Stomach smooth muscle (tissue), 2 donors: ENCODE data around the gene MCM3AP.
"Not testable (repeated sequence)": the region's sequence is repeated elsewhere in the genome, so short reads cannot be mapped to it uniquely, and the experiment has no call there.

Experiments used
- H3K27ac ChIP-seq: one replicate; pipeline ENCODE4 v1.7.0; 2013; ENCODE audit warnings: mild to moderate bottlenecking, low read length, inconsistent platforms
- H3K27me3 ChIP-seq, 2 donors: one replicate each; pipeline ENCODE4 v1.7.0; 2013; ENCODE audit warnings: low read length in 2 of 2; ENCODE audit not compliant: insufficient read depth in 2 of 2, control insufficient read depth in 1 of 2
- H3K36me3 ChIP-seq, 2 donors: one replicate each; pipeline ENCODE4 v1.7.0; 2013; ENCODE audit warnings: low read length in 2 of 2; ENCODE audit not compliant: control insufficient read depth in 2 of 2, insufficient read depth in 2 of 2
- H3K4me1 ChIP-seq: one replicate; pipeline ENCODE4 v1.7.0; 2013; ENCODE audit warnings: low read length; ENCODE audit not compliant: control insufficient read depth, insufficient read depth
- H3K4me3 ChIP-seq, 2 donors: one replicate each; pipeline ENCODE4 v1.7.0; 2013; ENCODE audit warnings: low read length in 2 of 2
- H3K9ac ChIP-seq, 2 donors: one replicate each; pipeline ENCODE4 v1.7.0; 2013; ENCODE audit warnings: low read length in 2 of 2, mild to moderate bottlenecking in 1 of 2
- H3K9me3 ChIP-seq, 2 donors: one replicate each; pipeline ENCODE4 v1.7.0; 2013; ENCODE audit warnings: low read length in 2 of 2; ENCODE audit not compliant: control insufficient read depth in 2 of 2
- donor health status: healthy.
- donor health status: Pancreatic carcinoma.

Gene MCM3AP

GRCh38 chr21:46243325-46243724, 42.1 kb downstream of the MCM3AP start:
- H3K27me3 ChIP-seq: no peaks in the 10 kb centered on the region
- no peak overlapping the region for H3K9ac ChIP-seq
- no peak overlapping the region for H3K27ac ChIP-seq
- H3K4me1 ChIP-seq: no peaks in the 10 kb centered on the region
- H3K9me3 ChIP-seq: no peaks in the 10 kb centered on the region
- peaks cover 73 to 88% of the 10 kb centered on the region in 2 donors for H3K36me3 ChIP-seq
- no peak overlapping the region for H3K4me3 ChIP-seq

GRCh38 chr21:46241577-46241976, 43.8 kb downstream of the MCM3AP start:
- not testable (repeated sequence) for H3K4me1 ChIP-seq, H3K27me3 ChIP-seq, H3K9me3 ChIP-seq, H3K4me3 ChIP-seq, H3K9ac ChIP-seq, H3K27ac ChIP-seq
- peaks cover 65 to 76% of the 10 kb centered on the region in 2 donors for H3K36me3 ChIP-seq

GRCh38 chr21:46239817-46240325, 45.5 kb downstream of the MCM3AP start:
- Histone ChIP-seq H3K9ac (no peak overlapping the region), H3K4me1 (no peaks in the 10 kb centered on the region), H3K4me3 (no peak overlapping the region), H3K27me3 (no peaks in the 10 kb centered on the region), H3K27ac (no peak overlapping the region), H3K36me3 (peaks cover 68 to 74% of the 10 kb centered on the region in 2 donors), H3K9me3 (no peaks in the 10 kb centered on the region)

GRCh38 chr21:46237474-46237873, 47.9 kb downstream of the MCM3AP start:
- no peak overlapping the region for H3K9ac ChIP-seq
- H3K4me1 ChIP-seq: no peaks in the 10 kb centered on the region
- H3K4me3 ChIP-seq: no peak overlapping the region
- no peaks in the 10 kb centered on the region for H3K27me3 ChIP-seq
- H3K27ac ChIP-seq: no peak overlapping the region
- H3K9me3 ChIP-seq: no peaks in the 10 kb centered on the region
- peaks cover 58 to 61% of the 10 kb centered on the region in 2 donors for H3K36me3 ChIP-seq

DNA sequence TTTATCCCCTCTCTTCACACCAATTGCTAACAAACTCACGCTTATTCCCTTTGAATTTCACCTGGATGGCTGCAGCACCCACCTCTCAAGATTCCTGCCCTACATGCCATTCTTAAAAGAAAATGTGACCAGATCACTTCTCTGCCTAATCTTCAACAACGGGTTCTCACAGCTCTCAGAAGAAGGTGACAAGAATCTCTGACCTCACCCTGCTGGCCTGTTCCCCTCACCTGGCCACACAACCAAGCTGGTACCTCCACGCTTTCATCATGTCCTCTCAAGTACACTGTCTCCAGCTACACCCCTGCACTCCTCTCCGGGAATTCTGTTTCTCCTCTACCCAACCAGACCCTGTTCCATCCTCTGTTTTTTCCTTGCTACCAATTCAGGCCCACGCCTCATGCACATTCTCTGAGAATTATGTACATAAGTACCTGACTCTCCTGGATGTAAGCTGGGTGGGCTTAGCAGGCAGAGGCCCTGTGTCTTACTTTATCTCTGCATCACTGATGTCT, 50.9 kb downstream of the MCM3AP start:
- H3K27ac ChIP-seq: no peak overlapping the region
- H3K27me3 ChIP-seq: no peaks in the 10 kb centered on the region
- H3K9me3 ChIP-seq: no peaks in the 10 kb centered on the region
- no peak overlapping the region for H3K9ac ChIP-seq
- H3K36me3 ChIP-seq: peaks cover 35% of the 10 kb centered on the region in 2 donors
- H3K4me1 ChIP-seq: no peaks in the 10 kb centered on the region
- H3K4me3 ChIP-seq: no peak overlapping the region

DNA sequence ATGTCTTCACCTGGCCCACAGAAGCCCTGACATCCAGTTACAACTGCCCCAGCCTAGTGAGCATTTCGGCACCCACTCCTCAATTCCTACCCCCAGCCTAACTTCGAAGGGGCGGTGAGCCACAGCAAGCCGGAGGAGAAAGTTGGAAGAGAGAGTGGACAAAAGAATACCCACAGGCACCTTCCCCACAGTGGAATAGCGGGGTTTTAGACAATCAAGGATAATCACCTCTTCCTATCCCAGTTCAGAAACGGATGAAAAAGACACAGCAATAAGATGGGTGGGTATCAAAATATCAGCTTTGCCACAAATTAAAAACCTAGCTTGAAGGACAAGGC, 55.5 kb downstream of the MCM3AP start:
- peak overlapping the region in 1 of 2 donors; percentile 62 for H3K9ac ChIP-seq
- peak overlapping the region; percentile 60 for H3K27ac ChIP-seq
- H3K27me3 ChIP-seq: no peaks in the 10 kb centered on the region

DNA sequence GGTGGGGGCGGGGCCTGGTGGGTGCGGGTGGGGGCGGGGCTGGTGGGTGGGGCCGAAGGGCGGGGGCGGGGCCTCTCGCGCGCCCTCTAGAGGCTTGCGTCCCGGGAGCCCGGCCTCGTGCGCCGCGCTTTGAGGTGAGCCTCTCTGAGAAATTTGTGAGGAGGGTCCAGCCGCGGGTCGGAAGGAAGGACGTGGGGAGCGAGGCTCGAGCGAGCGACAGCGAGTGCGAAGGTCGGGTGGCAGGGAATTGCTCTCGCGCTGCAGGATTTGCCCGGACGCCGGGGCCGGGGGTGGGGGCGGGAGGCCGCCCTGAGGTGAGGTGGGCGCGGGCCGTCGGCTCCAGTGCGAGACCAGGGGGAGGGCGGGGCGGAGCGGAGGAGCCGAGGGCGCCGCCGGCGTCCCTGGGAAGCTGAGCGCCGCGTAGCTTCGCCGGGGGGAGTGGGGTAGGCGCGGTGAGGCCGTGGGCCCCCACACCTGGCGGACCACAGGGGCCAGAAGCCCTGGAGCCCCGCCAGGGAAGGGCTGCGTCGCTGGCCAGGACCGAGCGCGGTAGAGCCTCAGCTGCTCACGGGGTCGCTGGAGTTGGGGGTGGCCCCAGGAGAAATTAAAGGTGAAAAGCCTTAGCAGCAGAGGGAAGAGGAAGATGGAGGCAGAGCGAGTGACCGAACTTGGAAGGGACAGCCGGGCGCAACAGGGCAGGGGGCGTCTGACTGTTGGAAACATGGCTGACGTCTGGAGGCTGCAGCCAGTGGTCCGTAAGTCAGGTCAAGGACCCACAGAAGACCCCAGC, 56.1 kb downstream of the MCM3AP start:
- peaks cover 21% of the 10 kb centered on the region for H3K4me1 ChIP-seq
- H3K27me3 ChIP-seq: no peaks in the 10 kb centered on the region
- H3K9me3 ChIP-seq: no peaks in the 10 kb centered on the region
- peaks cover 6% of the 10 kb centered on the region in 2 donors for H3K36me3 ChIP-seq
- H3K9ac ChIP-seq: peak overlapping the region; percentile 42 to 62
- H3K4me3 ChIP-seq: peak overlapping the region; percentile 57 to 69
- peak overlapping the region; percentile 60 for H3K27ac ChIP-seq

More for the DNA sequence above, 55.5 kb downstream of the MCM3AP start:
- Histone ChIP-seq H3K9me3 (no peaks in the 10 kb centered on the region), H3K4me1 (peaks cover 21% of the 10 kb centered on the region), H3K36me3 (peaks cover 11 to 12% of the 10 kb centered on the region in 2 donors), H3K4me3 (peak overlapping the region; percentile 57 to 69)

DNA sequence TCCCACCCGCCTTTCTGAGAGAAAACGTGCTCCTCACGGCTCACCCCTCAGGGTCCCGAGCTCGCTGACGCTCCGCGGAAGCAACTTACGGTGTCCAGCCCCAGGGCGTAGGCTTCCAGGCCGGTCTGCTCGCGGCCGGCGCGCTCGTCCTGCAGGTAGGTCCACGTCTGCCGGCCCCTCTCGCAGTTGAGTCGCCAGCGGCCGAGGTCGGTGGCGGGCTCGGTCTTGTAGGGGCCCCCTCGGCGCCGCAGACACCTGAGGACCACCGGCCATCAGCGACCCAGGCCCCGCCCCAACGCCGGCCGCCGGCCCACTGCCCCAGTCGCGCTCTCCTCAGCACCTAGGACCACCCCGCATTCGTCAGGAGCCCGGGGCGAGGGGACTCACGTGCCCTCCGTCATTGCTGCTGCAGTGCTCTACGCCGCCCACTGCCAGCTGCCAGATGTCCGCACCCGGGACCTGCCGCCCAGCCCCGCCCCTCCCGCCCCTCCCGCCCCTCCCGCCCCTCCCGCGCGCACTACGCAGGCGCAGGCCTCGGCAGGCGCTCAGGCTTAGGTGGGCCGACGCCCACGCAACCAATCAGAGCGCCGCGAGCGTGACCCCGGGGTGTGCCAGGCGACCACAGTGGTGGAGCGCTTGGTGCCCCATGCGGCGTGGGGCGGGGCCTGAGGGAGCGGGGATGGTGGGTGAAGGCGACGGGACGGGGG, 56.9 kb downstream of the MCM3AP start, which contains the start of gene LSS:
LSS (minus strand) TSS at position 430 of the 707 bp plus-strand sequence; CDS start at position 401, 29 bp downstream.
- H3K4me3 ChIP-seq: peak within 1 kb of the TSS; percentile 64 to 90
- H3K9me3 ChIP-seq: no peaks in the 10 kb centered on the region
- no peaks in the 10 kb centered on the region for H3K27me3 ChIP-seq
- H3K36me3 ChIP-seq: peaks cover 2 to 5% of the 10 kb centered on the region in 2 donors
- H3K4me1 ChIP-seq: peaks cover 21% of the 10 kb centered on the region
- peak within 1 kb of the TSS; percentile 66 to 74 for H3K9ac ChIP-seq
- peak within 1 kb of the TSS; percentile 67 for H3K27ac ChIP-seq

DNA sequence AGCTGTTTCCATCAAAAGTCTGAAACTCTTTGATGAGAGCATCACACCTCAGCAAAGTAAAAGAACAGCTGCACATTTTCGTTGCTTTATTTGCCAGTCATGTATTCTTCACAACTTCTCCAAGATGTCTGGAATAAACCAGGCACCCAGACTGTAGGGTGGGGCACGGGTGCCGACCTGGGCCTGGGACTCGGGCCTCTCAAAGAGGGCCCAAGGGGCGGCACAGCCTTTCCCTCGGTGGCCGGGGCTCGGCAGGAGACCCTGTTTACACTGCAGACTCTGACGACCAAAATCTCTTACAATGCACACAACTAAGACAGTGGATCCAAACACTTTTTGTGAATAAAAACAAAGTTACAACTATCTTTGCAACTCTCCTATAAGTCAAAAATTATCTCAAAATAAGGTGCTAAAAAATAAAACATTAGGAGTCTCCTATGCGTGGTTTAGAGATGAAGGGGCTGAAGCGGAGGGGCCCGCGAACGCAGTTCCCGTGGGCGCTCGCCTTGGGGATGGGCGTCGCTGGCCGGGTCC, 57.5 kb downstream of the MCM3AP start:
- Histone ChIP-seq H3K36me3 (peaks cover 0 to 2% of the 10 kb centered on the region in 2 donors), H3K9ac (peak overlapping the region; percentile 66 to 74), H3K27ac (peak overlapping the region; percentile 67), H3K4me3 (peak overlapping the region; percentile 64 to 90), H3K4me1 (peaks cover 21% of the 10 kb centered on the region), H3K27me3 (no peaks in the 10 kb centered on the region), H3K9me3 (no peaks in the 10 kb centered on the region)

- Histone ChIP-seq H3K4me3 (peak overlapping the region; percentile 64 to 90), H3K9me3 (no peaks in the 10 kb centered on the region), H3K27ac (peak overlapping the region; percentile 67), H3K27me3 (no peaks in the 10 kb centered on the region), H3K4me1 (peaks cover 21% of the 10 kb centered on the region), H3K36me3 (peaks cover 6 to 8% of the 10 kb centered on the region in 2 donors), H3K9ac (peak overlapping the region; percentile 66 to 68)
Measured at GRCh38 chr21:46226920-46227599, 58.4 kb downstream of the MCM3AP start.
